HepG2 (cell line): ENCODE results near the gene PDE4D.

ENCODE experiments used
- HOXA3 ChIP-seq: sonication (generic); formaldehyde crosslinking; IDR thresholded peaks from 2 replicates; pipeline ENCODE4 v1.5.0; 2020; ENCODE audit warnings: missing genetic modification reagents
- JUN ChIP-seq: sonication (generic); formaldehyde crosslinking; IDR thresholded peaks from 2 replicates; pipeline ENCODE4 v1.4.0; 2020; ENCODE audit warnings: mild to moderate bottlenecking, missing genetic modification reagents
- MXI1 ChIP-seq: IDR thresholded peaks from 3 replicates; pipeline ENCODE4 v1.6.1; 2012; ENCODE audit warnings: low read depth, low read length, inconsistent platforms, borderline replicate concordance
- TAF1 ChIP-seq: sonication (generic); formaldehyde crosslinking; IDR thresholded peaks from 2 replicates; pipeline ENCODE4 v1.4.0; 2020; ENCODE audit warnings: missing genetic modification reagents

- TF ChIP-seq JUN (CRISPR knock-in tag): no peak
- no peak for TF ChIP-seq MXI1
- no peak for TF ChIP-seq HOXA3 (CRISPR knock-in tag)
- TF ChIP-seq TAF1: no peak
Measured at GRCh38 chr5:59474324-59474723, 419.2 kb downstream of the PDE4D start.
